Upper lobe of left lung (tissue), 4 donors: Measurements from ENCODE around the gene DPYSL3.

ENCODE experiments used
- CTCF ChIP-seq, 6 experiments: fragments of 450-650 bp in 4 of 6; fragments of 200-600 bp in 2 of 6; sonication (generic) in 2 of 6; IDR thresholded peaks; one replicate each; pipeline ENCODE4 v1.5.1; 2016 to 2019; ENCODE audit warnings: antibody characterized with exemption in 6 of 6
- POLR2A ChIP-seq, 4 donors: fragments of 450-650 bp; IDR thresholded peaks; one replicate each; pipeline ENCODE4 v1.5.1; 2016 to 2017; ENCODE audit warnings: antibody characterized with exemption in 4 of 4, mild to moderate bottlenecking in 2 of 4

- TF ChIP-seq CTCF (IDR thresholded peaks at IDR 0.05) (no peak), POLR2A (IDR thresholded peaks at IDR 0.05) (no peak)
These were observed 18.9 kb downstream of the DPYSL3 start for GRCh38 chr5:147490989-147491388.
